Amygdala (tissue), 56 donors: ENCODE data around the gene ZNF189.

ENCODE experiments used
- DNase-seq, 56 donors: peaks; one replicate each; lab custom pipeline; 2025; lab: John Stamatoyannopoulos, UW

ZNF189 gene

DNA sequence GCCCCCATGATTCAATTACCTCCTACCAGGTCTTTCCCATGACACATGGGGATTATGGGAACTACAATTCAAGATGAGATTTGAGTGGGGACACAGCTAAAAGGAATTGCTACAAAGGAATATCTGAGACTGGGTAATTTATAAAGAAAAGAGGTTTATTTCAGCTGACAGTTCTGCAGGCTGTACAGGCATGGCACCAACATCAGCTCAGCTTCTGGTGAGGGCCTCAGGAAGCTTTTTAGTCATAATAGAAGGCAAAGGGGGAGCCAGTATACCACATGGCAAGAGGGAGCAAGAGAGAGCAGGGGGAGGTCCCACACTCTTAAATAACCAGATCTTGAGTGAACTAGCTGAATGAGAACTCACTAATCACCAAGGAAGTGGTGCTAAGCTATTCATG, 48.1 kb downstream of the ZNF189 start:
- no peak for DNase-seq

DNA sequence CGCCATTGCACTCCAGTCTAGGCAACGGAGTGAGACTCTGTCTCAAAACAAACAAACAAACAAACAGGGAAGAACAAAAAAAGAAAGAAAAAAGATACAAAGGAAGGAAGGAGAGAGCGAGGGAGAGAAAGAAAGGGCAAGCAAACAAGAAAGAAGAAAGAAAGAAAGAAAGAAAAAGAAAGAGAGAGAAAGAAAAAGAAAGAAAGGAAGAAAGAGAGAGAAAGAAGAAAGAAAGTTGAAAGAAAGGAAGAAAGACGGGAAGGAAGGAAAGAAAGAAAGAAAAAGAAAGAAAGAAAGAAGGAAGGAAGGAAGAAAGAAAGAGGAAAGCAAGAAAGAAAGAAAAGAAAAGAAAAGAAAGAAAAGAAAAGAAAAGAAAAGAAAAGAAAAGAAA, 50.0 kb downstream of the ZNF189 start:
- no peak for DNase-seq

DNA sequence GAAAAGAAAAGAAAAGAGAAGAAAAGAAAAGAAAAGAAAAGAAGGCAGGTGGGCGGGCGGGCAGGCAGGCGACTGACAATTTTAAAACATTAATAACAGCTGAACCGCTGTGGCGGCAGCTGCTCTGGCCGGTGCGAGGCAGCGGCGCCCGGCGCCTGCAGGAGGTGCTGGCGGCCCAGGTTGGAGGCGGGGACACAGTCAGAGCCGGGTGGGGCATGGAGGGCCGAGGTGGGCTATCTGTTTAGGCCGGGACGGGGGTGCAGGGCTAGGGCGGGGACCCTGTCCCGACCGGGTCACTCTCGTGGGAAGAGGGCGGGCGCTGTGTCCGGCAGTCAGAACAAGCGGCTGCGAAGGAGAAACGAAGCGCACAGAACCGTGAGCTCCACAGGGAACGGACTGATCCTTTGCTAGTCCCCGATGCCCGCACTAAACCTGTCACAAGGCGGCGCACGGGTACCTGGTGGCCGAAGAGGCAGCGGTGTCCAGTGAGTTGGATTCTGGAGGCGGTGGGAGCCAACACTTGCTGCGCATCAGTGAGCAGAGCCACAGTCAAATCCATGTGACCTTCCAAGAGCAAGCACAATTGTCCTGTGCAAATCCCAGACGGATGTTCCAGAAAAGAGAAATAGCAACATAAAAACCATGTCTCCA, 50.5 kb downstream of the ZNF189 start:
- DNase-seq: peak in 45 of 56 donors; percentile 12 to 77 (median 58)

DNA sequence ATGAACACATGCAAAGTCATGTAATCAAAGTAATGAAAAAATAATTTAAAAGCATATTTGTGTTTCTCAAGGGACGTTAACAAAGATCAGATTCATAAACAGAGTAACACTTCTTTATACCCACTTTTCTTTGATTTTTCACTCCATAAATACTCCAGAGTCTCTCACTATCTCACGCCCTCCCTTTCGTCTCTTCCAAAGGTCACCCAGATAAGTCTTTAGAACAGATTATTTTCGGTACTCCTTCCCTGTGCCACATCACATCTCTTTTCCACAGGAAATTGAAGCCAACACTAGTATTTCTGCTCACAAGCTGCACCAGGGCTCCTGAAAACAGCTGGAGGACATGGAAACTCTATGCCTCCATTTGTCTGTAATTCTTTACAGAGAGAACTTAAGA, 52.3 kb downstream of the ZNF189 start:
- no peak for DNase-seq

DNA sequence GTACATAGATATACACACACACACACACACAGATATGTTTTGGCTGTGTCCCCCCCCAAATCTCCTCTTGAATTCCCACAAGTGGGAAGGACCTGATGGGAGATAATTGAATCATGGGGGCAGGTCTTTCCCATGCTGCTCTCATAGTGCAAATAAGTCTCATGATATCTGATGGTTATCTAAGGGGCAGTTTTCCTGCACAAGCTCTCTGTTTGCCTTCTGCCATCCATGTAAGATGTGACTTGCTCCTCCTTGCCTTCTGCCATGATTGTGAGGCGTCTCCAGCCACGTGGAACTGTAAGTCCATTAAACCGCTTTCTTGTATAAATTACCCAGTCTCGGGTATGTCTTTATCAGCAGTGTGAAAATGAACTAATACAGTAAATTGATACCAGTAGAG, 52.8 kb downstream of the ZNF189 start:
- DNase-seq: no peak

DNA sequence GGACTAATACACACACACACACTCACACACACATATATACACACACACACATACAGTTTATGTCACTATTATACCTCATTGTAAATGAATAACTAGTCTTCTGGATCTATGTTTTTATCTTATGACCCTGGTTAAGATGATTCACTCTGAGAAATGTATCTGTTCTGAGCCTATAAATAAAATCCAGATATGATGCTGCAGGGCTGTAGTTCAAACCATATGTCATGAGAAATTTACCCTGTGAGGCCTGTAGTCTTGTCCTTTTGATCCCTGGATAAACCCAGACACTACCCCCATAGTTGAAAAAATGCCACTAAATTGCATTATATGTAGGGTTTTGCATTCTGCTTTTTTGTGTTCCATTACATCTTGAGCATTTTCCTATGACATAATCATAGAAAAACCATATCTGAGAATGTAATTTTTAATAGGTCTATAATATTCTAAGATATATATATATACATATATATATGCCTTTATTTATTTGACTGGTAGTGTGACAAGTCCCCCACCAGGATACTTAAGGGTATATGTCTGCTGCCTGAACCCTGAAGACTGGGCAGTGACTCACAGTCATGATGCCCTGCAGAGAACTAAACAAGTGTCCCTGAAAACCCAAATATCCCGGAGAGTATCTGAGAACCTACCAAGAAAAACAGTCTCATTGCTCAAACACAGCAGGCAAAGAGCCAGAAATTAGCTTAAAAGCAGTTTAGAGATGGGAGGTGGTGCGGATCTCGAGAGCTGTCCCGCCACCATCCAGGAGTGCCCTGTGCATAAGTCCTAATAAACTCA, 55.3 kb downstream of the ZNF189 start:
- DNase-seq: no peak

DNA sequence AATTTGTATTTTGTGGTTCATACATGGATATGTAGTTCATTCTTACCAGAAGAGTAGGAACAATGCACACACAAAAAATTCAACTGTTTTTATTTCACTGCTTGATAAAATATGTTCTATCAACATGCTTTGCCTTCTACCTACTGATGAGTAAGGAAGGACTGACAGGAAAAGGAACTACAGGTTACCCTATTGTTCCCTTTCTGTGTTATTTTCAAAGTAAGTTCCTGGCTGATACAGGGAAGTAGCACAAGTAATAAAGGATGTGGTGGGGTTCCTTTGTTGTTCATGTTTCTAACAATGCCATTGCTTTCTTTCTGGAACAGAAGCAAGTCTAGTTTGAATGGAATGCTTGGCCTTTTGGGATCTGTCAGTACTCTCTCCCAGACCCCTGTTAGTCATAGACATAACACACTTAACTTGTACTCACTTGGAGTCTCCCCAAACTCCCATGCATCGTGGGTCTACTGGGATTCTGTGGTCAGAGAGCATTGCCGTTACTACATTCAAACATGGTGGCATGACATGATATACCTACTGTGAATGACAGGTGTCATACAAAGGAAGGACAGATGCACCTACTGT, 57.1 kb downstream of the ZNF189 start:
- no peak for DNase-seq

DNA sequence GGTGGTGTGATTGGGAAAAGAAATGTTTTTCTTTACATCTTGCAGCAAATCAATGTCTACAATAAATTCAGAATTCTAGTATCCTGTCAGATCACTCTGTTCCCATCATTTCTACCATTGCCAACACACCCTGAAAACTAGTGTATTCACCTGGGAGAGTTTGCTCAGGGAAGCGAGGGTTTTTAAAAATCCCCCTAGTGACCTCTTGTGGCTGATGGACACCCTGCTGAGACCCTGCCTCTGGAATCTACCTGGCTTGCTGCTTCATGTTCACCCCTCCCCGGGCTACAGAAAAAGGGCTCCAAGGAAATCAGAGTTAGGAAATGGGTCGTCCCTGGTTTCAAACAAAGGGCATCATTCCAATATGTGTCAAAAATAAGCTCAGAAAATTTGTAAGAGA, 58.4 kb downstream of the ZNF189 start:
- no peak for DNase-seq

DNA sequence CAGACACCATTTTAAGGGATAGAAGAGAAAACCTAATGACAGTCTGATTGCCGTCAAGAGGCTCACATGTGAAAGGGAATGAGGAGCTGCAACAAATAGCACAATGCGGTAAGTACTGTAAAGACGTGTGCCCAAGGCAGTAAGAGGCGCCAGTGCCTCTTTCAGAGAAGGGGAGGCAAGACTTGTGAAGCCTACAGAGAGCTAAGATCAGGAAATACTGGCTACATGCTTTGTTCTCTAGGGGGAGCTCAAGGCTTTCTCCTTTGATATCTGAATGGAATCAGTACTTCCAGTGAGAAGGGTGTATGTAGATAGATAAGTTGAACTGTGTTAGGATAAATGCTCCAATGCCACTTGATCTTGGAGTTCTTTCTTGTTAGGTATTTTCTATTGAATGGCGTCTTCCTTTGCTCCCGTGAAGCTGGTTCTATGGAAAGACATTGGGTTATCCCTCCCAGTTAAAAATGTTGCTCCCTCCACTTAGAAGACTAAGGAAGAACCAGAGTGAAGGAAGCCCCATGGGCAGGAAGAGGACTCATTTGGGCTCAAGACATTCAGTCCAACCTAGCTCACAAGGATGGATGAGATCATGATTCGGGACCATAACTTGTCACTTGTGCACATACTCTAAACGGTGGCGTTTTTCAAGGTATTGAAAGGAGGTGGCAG, 60.4 kb downstream of the ZNF189 start:
- peak in 14 of 56 donors; percentile 4 to 63 (median 30) for DNase-seq
